ENCODE measurements around the gene CGN.
"Not testable (repeated sequence)": the region's sequence is repeated elsewhere in the genome, so short reads cannot be mapped to it uniquely, and the experiment has no call there.

Gene CGN

GRCh38 chr1:151502859-151503780 is 8.1 kb upstream of the CGN start:
- DNase-seq, result no peak

- DNase-seq, result no peak
Observed at GRCh38 chr1:151504252-151504651, 6.9 kb upstream of the CGN start.

- DNase-seq, result no peak
Observed at GRCh38 chr1:151504759-151505158, 6.4 kb upstream of the CGN start.

- no peak for DNase-seq
Observed at GRCh38 chr1:151508833-151509232, 2.4 kb upstream of the CGN start.

- no peak for DNase-seq
Observed at GRCh38 chr1:151509350-151510019, 1.7 kb upstream of the CGN start.

GRCh38 chr1:151510020-151510405 is 1.2 kb upstream of the CGN start:
- no peak for DNase-seq

GRCh38 chr1:151510614-151510956 is 602 bp upstream of the CGN start:
- DNase-seq, result no peak

- no peak for DNase-seq
Observed at GRCh38 chr1:151511636-151512215, 539 bp downstream of the CGN start.

- no peak for DNase-seq
Observed at GRCh38 chr1:151512326-151512725, 1.1 kb downstream of the CGN start.

GRCh38 chr1:151512801-151513625 is 1.8 kb downstream of the CGN start:
- DNase-seq, result no peak

GRCh38 chr1:151513626-151514121 is 2.5 kb downstream of the CGN start:
- no peak for DNase-seq

GRCh38 chr1:151514366-151514765 is 3.2 kb downstream of the CGN start:
- DNase-seq, result no peak

GRCh38 chr1:151515265-151515664 is 4.1 kb downstream of the CGN start:
- no peak for DNase-seq

GRCh38 chr1:151516031-151516511 is 4.9 kb downstream of the CGN start:
- no peak for DNase-seq

- no peak for DNase-seq
Observed at GRCh38 chr1:151518431-151518830, 7.2 kb downstream of the CGN start.

GRCh38 chr1:151518936-151519335 is 7.7 kb downstream of the CGN start:
- no peak for DNase-seq

- no peak for DNase-seq
Observed at GRCh38 chr1:151519667-151520066, 8.5 kb downstream of the CGN start.

GRCh38 chr1:151520359-151520758 is 9.2 kb downstream of the CGN start:
- DNase-seq, result no peak

GRCh38 chr1:151522427-151522826 is 11.2 kb downstream of the CGN start:
- not testable (repeated sequence) for DNase-seq

GRCh38 chr1:151523326-151523725 is 12.1 kb downstream of the CGN start:
- DNase-seq, result no peak

- DNase-seq, result no peak
Observed at GRCh38 chr1:151524736-151525135, 13.5 kb downstream of the CGN start.

GRCh38 chr1:151526735-151527525 is 15.7 kb downstream of the CGN start:
- no peak for DNase-seq
